LNCaP clone FGC (cell line): ENCODE measurements around the gene SERHL2.

Experiments
- DNase-seq: peaks from one replicate; pipeline ENCODE4 v3.0.0-alpha.2; 2011; ENCODE audit warnings: low read depth
- H3K4me3 ChIP-seq: 2 replicates; pipeline ENCODE4 v1.5.1; 2011; ENCODE audit warnings: mild to moderate bottlenecking, low read depth, low read length, control low read depth
- TF ChIP-seq, protein P1 (sequence below): IDR thresholded peaks from 2 replicates; pipeline ENCODE4 v1.5.1; 2012; ENCODE audit warnings: mild to moderate bottlenecking; ENCODE audit not compliant: control insufficient read depth, insufficient read depth; ENCODE audit errors: extremely low read depth

SERHL2 gene

DNA sequence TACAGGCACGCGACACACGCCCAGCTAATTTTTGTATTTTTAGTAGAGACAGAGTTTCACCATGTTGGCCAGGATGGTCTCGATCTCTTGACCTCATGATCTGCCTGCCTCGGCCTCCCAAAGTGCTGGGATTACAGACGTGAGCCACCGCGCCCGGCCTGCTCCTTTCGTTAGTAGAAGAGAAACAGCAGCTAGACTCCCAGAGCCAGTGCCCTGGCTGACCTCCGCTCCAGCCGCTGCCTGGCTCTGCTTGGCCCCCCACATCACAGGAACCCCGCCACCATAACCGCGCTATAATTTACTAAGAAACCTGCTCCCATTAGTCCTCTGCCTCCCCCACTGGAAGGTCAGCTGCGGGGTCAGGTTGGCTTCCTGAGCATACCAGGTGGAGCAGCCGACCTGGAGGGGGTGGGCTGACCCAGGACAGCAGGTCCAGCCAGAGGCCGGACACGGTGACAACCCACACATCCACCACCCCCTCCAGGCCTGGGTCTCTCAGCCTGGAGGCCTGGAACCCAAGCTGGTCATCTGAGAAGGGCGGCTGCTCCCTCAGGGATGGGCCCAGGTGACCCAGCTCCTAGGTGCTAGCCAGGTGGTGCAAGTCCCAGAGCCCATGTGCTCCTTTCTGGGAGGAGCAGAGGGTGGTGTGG lies 68.4 kb downstream of the SERHL2 start:
- no peak overlapping the region for H3K4me3 ChIP-seq
- no peak for DNase-seq
- TF ChIP-seq, protein P1, sequence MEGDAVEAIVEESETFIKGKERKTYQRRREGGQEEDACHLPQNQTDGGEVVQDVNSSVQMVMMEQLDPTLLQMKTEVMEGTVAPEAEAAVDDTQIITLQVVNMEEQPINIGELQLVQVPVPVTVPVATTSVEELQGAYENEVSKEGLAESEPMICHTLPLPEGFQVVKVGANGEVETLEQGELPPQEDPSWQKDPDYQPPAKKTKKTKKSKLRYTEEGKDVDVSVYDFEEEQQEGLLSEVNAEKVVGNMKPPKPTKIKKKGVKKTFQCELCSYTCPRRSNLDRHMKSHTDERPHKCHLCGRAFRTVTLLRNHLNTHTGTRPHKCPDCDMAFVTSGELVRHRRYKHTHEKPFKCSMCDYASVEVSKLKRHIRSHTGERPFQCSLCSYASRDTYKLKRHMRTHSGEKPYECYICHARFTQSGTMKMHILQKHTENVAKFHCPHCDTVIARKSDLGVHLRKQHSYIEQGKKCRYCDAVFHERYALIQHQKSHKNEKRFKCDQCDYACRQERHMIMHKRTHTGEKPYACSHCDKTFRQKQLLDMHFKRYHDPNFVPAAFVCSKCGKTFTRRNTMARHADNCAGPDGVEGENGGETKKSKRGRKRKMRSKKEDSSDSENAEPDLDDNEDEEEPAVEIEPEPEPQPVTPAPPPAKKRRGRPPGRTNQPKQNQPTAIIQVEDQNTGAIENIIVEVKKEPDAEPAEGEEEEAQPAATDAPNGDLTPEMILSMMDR = no peak

DNA sequence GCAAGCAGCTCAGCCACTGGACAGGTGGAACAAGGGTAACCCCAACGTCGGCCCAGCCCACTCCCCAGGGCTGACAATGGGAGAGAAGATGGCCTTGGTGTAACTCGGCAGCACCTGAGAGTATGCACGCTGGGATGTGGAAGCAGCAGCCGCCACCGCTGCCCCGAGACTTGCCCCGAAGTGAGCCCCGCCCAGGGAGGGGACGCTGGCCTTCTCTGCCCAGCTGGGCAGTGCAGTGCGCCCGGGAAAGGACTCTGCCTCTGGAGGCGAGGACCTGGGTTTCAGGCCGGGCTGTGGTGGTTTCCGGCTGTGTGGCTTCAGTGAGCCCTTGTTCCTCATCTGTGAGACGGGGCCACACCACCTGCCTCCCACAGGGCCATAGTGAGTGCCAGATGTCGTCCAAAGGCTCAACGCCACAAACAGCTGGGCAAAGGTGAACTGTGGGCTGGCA lies 69.6 kb downstream of the SERHL2 start:
- DNase-seq = no peak
- TF ChIP-seq, protein P1 = no peak
- no peak overlapping the region for H3K4me3 ChIP-seq
